WTC11 (cell line): Measurements from ENCODE around the gene CBX2.

Source experiments
- CBFB ChIP-seq: sonication (generic); formaldehyde crosslinking; IDR thresholded peaks from 2 replicates; pipeline ENCODE4 v1.8.1; 2022; ENCODE audit warnings: mild to moderate bottlenecking, low read depth, missing genetic modification reagents
- CTCF ChIP-seq: fragments of 200-600 bp; IDR thresholded peaks from 2 replicates; pipeline ENCODE4 v1.8.0; 2022; ENCODE audit warnings: antibody characterized with exemption
- KAT7 ChIP-seq: sonication (generic); formaldehyde crosslinking; IDR thresholded peaks from 2 replicates; pipeline ENCODE4 v1.8.1; 2023; ENCODE audit warnings: missing genetic modification reagents, mild to moderate bottlenecking, borderline replicate concordance
- NFATC4 ChIP-seq: fragments of 250-450 bp; sonication (Bioruptor Pico); IDR thresholded peaks from 2 replicates; pipeline ENCODE4 v1.9.0; 2021; ENCODE audit warnings: mild to moderate bottlenecking
- NFYB ChIP-seq: sonication (generic); formaldehyde crosslinking; conservative IDR thresholded peaks from 2 replicates; pipeline ENCODE4 v1.8.0; 2022; ENCODE audit warnings: low read depth, missing genetic modification reagents
- NR2C2 ChIP-seq: sonication (generic); formaldehyde crosslinking; IDR thresholded peaks from 2 replicates; pipeline ENCODE4 v1.8.0; 2022; ENCODE audit warnings: mild to moderate bottlenecking, missing genetic modification reagents
- RELA ChIP-seq: sonication (generic); formaldehyde crosslinking; IDR thresholded peaks from 2 replicates; pipeline ENCODE4 v1.8.1; 2022; ENCODE audit warnings: missing genetic modification reagents, mild to moderate bottlenecking, borderline replicate concordance
- TEAD4 ChIP-seq: sonication (generic); formaldehyde crosslinking; IDR thresholded peaks from 2 replicates; pipeline ENCODE4 v1.8.0; 2022; ENCODE audit warnings: mild to moderate bottlenecking, missing genetic modification reagents
- USF1 ChIP-seq: sonication (generic); formaldehyde crosslinking; IDR thresholded peaks from 2 replicates; pipeline ENCODE4 v1.8.0; 2022; ENCODE audit warnings: mild to moderate bottlenecking, missing genetic modification reagents
- ZNF423 ChIP-seq: fragments of 250-450 bp; sonication (Bioruptor Pico); IDR thresholded peaks from 2 replicates; pipeline ENCODE4 v2.1.2; 2022; ENCODE audit warnings: mild to moderate bottlenecking, moderate library complexity
- ZNF425 ChIP-seq: fragments of 250-450 bp; sonication (Bioruptor Pico); conservative IDR thresholded peaks from 2 replicates; pipeline ENCODE4 v1.9.0; 2021; ENCODE audit warnings: mild to moderate bottlenecking

- no peak for TF ChIP-seq CTCF
- no peak for TF ChIP-seq NFYB (CRISPR knock-in tag)
- no peak for TF ChIP-seq KAT7
- no peak for TF ChIP-seq RELA (CRISPR knock-in tag)
- TF ChIP-seq USF1 (CRISPR knock-in tag), result no peak
- TF ChIP-seq NR2C2, result no peak
- no peak for TF ChIP-seq NFATC4
- no peak for TF ChIP-seq CBFB (CRISPR knock-in tag)
- no peak for TF ChIP-seq ZNF423 (CRISPR knock-in tag)
- no peak for TF ChIP-seq TEAD4 (CRISPR knock-in tag)
- TF ChIP-seq ZNF425 (CRISPR knock-in tag), result no peak
Observed at GRCh38 chr17:79819534-79820276, 41.8 kb downstream of the CBX2 start.
